Measurements from ENCODE around the gene SLC22A2.
"Not testable (repeated sequence)": the region's sequence is repeated elsewhere in the genome, so short reads cannot be mapped to it uniquely, and the experiment has no call there.

The SLC22A2 gene

DNA sequence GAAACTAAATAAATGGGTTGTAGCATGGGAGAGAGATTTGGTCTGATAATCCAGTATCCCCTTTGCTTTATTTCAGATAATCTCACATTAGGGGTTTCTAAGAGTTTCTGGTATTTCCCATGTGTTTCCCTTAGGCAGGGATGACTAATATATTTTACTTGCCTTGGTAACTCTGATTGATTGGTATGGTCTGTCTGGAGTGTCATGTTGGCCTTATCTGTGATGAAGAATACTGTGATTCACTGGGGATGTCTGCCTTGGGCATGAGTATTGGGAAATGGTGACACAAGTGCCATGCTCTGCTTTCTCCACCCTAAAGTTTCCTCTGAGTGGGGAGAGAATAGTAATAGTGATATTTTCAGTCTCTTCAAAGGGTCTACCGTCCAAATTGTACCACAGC is 10.1 kb downstream of the SLC22A2 start:
- DNase-seq (ENCODE audit: low read depth) = no peak

DNA sequence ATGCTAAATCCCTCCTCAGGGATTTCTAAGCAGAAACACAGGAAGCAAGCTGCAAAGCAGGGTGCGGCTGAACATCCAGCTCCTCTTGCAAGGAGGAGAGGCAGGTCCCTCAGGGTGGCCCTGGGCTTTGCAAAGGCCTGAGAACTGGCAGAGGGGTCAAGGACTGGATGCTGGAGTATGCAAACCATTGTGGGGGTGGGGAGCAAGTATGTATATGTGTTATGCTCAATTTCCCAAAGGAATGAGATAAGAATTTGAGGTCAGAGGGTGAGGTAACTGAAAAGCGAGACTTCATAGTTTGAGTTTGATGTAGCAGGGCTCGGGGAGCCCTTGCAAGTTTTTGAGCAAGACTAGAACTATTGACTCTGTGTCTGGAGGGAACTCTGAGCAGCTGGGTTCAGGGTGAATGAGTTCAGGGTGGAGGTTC is 11.2 kb downstream of the SLC22A2 start:
- DNase-seq (ENCODE audit: low read depth) = no peak

DNA sequence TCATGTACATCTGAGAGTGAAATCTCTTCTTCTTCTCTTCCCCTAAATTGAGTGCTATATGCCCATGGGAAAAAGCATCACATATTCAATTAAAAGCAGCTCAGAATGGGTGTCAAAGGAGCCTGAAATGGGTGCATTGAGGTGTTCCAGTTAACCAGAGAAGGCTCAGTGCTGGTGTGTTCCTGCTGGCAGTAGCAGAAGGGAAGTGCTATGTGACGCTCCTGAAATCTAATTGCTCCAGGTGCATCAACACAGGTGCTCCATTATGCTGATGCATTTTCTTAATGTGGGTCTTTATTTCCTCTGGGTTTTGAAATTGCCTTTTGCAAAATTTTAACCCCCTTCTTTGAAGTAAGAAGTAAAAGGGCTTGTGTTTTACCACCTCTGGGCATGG is 17.9 kb downstream of the SLC22A2 start:
- no peak for DNase-seq (ENCODE audit: low read depth)

DNA sequence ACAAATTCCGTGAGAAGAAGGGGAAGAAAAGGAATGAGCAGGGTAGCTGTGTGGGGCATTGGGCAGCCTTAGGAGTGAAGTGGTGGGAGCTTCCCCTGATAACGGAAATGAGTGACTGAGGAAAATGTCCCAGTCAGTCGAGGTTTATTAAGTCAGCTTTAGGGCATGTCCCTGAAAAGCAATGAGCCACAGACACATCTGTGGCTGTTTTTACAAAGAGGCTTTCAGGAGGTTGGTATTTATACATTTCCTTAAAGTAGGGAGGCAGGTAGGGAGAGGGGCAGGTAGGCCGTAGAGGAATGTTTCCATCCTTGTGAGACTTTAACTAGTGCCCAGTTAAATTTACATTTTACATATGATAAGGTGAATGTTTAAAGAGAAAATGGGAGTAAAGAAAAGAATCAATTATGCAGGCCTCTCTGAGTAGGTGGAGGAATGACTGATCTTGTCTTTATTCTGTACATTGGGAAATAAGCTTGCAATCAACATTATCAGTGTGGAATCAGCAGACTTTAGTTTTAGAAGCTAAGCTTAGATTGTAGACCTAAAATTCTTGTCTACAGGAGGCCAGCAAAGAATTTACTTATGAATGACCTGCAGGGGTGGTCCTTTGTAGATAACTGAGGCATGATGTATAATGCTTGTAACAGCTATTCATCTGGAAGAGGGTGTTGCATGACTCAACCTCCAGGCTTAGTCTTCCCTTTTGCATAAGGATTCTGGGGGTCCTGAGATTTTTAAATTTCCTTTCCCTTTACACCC is 18.5 kb downstream of the SLC22A2 start:
- no peak for DNase-seq (ENCODE audit: low read depth)

DNA sequence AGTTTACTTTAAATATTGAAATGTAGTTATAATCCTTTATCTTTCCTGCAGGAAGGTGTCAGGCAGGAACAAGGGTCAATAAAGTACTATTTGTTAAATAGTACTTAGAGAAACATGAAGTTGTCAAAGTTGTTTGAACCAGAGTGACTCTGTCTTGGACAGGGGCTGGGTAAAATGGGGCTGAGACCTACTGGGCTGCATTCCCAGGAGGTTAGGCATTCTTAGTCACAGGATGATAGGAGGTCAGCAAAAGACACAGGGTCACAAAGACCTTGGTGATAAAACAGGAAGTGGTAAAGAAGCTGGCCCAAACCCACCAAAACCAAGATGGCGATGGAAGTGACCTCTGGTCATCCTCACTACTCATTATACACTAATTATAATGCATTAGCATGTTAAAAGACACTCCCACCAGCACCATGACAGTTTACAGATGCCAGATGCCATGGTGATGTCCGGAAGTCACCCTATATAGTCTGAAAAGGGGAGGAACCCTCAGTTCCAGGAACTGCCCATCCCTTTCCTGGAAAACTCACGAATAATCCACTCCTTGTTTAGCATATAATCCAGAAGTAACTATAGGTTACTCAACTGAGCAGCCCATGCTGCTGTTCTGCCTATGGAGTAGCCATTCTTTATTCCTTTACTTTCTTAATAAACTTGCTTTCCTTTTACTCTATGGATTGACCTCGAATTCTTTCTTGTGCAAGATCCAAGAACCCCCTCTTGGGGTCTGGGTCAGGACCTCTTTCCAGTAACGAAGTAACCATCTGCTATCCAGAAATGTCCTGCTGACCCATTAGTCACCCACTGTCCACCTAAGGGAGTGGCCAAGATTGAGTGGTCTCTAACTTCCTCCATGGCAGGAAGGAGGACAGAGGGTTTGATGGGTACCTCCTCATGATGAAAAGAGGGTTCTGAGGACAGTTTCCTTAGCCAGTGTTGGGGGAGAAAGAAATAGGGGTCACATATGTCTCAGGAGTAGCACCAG is 19.6 kb downstream of the SLC22A2 start:
- no peak for DNase-seq (ENCODE audit: low read depth)

DNA sequence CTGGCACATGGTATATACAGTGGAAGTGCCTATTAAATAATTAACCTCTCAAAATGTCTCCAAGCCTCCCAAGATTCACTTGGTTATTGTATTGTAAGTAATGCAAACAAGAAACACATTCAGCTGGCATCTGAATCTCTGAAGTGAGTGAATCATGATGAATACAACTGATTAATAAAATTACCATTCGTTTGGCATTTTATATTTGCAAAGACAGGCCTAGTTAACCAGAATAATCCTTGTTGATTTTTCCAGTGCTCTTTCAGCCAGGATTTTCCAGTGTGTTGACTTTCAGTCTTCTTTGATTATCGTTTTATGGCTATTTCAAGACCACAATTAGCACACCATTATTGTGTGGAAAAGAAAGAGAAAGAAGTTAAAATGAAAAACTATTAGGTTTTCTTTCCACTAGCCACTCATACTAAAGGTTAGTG is 20.3 kb downstream of the SLC22A2 start:
- no peak for DNase-seq (ENCODE audit: low read depth)

DNA sequence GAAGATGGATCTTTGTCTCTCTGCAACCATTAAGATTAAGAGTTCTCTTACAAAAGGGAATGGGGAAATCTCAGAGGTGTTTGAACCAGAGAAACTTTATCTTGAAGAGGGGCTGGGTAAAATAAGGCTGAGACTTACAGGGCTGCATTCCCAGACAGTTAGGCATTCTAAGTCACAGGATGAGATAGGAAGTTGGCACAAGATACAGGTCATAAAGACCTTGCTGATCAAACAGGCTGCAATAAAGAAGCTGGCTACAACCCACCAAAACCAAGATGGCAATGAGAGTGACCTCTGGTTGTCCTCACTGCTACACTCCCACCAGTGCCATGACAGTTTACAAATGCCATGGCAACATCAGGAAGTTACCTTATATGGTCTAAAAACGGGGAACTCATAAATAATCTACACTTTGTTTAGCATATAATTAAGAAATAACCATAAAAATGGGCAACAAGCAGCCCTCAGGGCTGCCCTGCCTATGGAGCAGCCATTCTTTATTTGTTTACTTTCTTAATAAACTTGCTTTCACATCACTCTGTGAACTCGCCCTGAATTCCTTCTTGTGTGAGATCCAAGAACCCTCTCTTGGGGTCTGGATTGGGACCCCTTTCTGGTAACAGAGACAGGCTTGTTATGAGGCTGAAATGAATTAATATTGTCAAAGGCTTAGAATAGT is 20.9 kb downstream of the SLC22A2 start:
- DNase-seq (ENCODE audit: low read depth) = not testable (repeated sequence)

DNA sequence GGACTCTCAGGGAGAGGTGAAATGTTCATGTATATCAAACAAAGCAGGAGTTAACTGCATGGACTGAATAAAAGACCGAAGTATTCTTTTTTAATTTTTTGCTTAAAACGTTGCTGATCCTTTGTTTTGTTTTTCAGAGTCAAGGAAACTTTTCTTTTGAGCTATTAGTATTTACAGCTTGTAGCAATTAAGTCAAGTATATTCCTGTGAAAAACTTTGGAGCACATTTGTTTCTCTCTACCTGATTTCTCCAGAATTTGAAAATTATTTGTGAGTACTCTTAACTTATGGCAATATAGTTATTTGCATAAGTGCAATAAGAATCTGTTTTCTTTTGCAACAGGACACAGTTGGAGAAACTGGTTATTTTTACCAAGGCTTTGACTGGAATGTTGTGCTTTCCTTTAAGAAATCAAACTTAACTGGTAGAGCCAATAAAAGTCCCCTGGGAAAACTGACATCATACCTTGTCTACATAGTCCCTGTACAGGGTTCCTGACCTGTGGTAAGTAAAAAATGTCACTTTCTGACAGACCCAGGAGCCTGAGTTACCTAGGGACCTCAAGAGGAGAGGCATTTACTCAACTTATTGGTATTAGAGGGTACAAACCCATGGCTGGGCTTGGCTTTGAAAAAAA is 22.3 kb downstream of the SLC22A2 start:
- not testable (repeated sequence) for DNase-seq (ENCODE audit: low read depth)

DNA sequence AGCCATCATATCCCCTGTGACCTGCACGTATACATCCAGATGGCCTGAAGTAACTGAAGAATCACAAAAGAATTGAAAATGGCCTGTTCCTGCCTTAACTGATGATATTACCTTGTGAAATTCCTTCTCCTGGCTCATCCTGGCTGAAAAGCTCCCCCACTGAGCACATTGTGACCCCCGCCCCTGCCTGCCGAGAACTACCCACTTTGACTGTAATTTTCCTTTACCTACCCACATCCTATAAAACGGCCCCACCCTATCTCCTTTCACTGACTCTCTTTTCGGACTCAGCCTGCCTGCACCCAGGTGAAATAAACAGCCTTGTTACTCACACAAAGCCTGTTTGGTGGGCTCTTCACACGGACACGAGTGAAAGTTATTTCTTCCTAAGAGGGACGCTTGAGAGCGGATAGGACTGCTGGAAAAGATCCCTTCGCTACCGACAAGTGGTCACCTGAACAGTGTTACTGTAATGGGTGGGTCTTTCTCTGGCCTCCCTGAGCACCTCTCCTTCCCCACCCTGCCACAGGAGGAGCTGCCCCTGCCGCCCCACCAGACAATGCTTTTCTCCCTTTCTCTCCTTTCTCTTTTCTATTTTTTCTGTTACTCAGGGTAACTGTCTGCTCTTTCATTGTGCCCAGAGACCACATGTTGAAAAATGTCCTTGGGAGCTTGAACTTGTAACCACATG is 24.5 kb downstream of the SLC22A2 start:
- DNase-seq (ENCODE audit: low read depth) = not testable (repeated sequence)

- DNase-seq (ENCODE audit: low read depth) = no peak
Measured at GRCh38 chr6:160227769-160228161, 30.9 kb downstream of the SLC22A2 start.

DNA sequence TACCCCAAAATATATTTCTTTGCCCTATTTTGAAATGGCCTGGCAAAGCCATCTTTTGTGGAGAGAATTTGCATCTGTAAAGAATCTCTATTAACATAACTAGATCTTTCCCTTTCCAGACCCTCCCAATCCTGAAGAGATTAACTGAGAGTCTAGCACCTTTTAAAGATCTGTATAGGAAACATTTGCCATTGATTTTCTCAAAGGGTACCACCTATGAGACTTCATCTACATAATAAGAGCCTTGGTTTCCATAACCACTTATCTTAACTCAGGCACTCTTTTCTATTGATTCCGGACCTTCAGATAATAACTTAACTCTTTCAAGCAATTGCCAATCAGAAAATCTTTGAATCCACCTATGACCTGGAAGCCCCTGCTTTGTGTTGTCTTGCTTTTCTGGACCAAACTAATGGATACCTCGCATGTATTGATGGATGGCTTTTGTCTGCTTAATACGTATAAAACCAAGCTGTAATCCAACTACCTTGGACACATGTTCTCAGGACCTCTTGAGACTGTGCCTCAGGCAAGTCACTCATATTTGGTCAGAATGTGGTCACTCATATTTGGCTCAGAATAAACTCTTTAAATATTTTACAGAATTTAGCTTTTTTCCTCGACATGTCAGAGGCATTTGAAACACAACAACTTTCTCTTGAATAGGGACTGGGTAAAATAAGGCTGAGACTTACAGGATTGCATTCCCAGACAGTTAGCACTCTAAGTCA is 31.4 kb downstream of the SLC22A2 start:
- no peak for DNase-seq (ENCODE audit: low read depth)

DNA sequence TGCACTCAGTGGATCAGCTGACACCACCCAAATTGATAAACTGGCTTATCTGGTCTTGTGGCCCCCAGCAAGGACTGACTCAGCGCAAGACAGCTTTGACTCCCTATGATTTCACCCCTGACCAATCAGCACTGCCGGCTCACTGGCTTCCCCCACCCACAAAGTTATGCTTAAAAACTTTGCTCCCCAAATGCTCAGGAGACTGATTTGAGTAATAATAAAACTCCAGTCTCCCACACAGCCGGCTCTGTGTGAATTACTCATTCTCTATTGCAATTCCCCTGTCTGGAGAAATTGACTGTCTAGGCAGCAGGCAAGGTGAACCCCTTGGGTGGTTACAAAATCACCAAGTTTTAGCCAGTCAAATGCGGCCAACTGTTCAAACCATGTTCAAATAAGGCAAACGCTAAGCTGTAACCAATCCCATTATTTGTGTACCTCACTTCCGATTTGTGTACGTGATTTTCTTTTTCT is 32.5 kb downstream of the SLC22A2 start:
- DNase-seq (ENCODE audit: low read depth) = no peak

DNA sequence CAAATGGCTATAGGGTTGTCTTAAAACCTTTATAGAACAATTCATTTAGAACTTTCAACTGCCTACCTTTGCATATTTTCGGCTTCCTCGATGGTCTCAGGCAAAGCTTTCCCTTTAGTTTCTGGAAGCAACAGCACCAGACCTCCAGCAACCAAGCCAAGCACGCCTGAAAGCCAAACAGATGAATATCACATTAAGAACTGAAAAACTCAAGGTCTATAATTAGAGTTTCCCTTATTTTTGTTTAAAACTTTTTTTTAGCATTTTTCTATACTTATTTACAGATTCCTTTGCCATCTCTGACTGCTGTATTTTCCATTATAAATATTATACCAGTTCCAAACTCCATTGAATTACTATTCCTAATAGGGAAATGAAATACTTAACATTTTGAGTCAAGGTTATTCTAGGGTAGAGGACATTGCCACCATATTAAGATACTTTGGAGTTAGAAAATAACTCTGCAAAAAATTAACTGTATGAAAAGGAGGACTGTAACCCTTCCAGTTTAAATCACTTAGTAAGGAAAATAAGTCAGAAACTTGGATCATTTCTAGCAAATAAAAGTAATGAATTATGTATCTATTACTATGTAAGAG is 33.9 kb downstream of the SLC22A2 start:
- no peak for DNase-seq (ENCODE audit: low read depth)

- DNase-seq (ENCODE audit: low read depth) = no peak
Measured at GRCh38 chr6:160222491-160222890, 36.1 kb downstream of the SLC22A2 start.

GRCh38 chr6:160221918-160222317 is 36.7 kb downstream of the SLC22A2 start:
- DNase-seq (ENCODE audit: low read depth) = no peak

DNA sequence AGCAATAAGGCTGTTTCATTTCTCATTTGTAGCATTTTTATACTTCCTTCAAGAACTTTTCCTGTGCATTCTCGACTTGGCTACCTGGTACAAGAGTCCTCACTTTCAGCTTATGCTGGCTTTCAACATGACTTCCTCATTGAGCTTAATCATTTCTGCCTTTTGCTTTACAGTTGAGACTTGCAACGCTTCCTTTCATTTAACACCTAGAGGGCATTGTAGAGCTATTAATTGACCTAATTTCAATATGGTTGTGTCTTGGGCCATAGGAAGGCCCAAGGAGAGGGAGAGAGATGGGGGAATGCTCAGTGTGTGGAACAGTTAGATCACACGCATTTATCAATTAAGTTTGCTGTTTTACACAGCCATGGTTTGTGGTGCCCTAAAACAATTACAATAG is 37.2 kb downstream of the SLC22A2 start:
- no peak for DNase-seq (ENCODE audit: low read depth)

- DNase-seq (ENCODE audit: low read depth) = no peak
Measured at GRCh38 chr6:160218810-160219209, 39.8 kb downstream of the SLC22A2 start.

DNA sequence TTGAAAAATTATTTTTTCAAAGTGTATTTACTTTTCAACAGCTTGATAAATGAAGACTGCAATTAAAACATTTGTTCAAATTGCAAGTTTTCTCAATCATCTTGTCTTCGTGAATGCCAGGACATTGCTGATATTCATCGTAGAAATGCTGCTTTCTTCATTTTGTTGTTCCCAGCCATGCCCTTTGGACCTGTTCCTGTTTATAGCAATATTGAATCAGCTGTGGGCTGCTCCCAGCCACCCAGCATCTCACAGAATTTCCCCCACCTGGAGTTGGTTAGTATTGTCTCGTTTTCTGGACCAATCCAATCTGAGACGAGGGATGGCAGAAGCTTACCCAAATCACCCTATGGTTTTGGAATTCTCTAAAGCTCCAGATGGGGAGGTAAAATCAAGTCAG is 40.8 kb downstream of the SLC22A2 start:
- DNase-seq (ENCODE audit: low read depth) = no peak

GRCh38 chr6:160217073-160217472 is 41.5 kb downstream of the SLC22A2 start:
- no peak for DNase-seq (ENCODE audit: low read depth)

GRCh38 chr6:160215232-160215631 is 43.4 kb downstream of the SLC22A2 start:
- no peak for DNase-seq (ENCODE audit: low read depth)
